GM21825 (cell line): Measurements from ENCODE around the gene DLGAP4.

Source experiments
- ATAC-seq: cut with Tn5 transposase; IDR thresholded peaks from one replicate; pipeline ENCODE4 v1.9.1; 2021; ENCODE audit warnings: mild to moderate bottlenecking, moderate library complexity; ENCODE audit not compliant: unreplicated experiment

The DLGAP4 gene

GRCh38 chr20:36574366-36575135 is 268.4 kb downstream of the DLGAP4 start:
- ATAC-seq, result no peak

DNA sequence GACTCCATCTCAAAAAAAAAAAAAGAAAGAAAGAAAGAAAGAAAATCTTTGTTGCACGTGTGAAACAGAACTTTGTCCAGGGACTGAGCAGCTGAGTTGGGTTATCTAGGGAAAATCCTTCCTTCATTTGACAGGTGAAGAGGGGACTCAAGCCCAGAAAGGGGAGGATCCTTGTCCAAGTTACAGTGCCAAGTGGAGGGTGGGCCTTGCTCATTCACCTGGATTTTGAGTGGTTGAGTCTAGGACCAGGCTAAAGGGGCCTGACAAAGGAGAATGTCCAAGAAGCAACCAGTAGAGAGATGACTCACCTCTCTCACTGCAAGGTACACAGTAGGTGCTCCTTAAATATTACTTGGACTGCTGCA is 269.9 kb downstream of the DLGAP4 start:
- no peak for ATAC-seq
